Purkinje cell (primary cell): Measurements from ENCODE around the gene TRIM33. TPM values are rescaled to one million over a fixed set of nuclear protein-coding genes. Genes with fewer than 3 reads are reported as not detected.

ENCODE experiments used
- polyA plus RNA-seq: library from polyadenylated mRNA; unstranded; fragments of >200 nt; fragmentation: Nextera tagmentation; gene quantifications from 2 replicates; pipeline ENCODE4 v1.2.1, GENCODE V29; 2014

TRIM33 gene
- 49.5 and 58.2 TPM in 2 replicates for polyA plus RNA-seq

GRCh38 chr1:114511032-114511785 is at the start of gene TRIM33:
TSS of gene TRIM33 (minus strand) at chr1:114511203. CDS start at chr1:114511076, 127 bp downstream.

Other genes with a start within 250 kb of the TRIM33 start
- 265 and 288 TPM in 2 replicates for gene BCAS2, start 70.4 kb upstream of the TRIM33 start, polyA plus RNA-seq
- gene DENND2C, start 158.8 kb upstream of the TRIM33 start, polyA plus RNA-seq: 2.4 and 2.9 TPM in 2 replicates
- not detected in 2 replicates for gene AMPD1, start 184.3 kb upstream of the TRIM33 start, polyA plus RNA-seq
- 6.4 and 9.5 TPM in 2 replicates for gene NRAS, start 205.6 kb upstream of the TRIM33 start, polyA plus RNA-seq
- 299 and 341 TPM in 2 replicates for gene CSDE1, start 246.8 kb upstream of the TRIM33 start, polyA plus RNA-seq